CD1c-positive myeloid dendritic cell (primary cell): ENCODE results near the gene GGT6.
"Not testable (repeated sequence)": the region's sequence is repeated elsewhere in the genome, so short reads cannot be mapped to it uniquely, and the experiment has no call there.

Source experiments
- DNase-seq: peaks from one replicate; pipeline ENCODE4 v3.0.0-alpha.2; 2016; ENCODE audit errors: extremely low spot score

GGT6 gene

DNA sequence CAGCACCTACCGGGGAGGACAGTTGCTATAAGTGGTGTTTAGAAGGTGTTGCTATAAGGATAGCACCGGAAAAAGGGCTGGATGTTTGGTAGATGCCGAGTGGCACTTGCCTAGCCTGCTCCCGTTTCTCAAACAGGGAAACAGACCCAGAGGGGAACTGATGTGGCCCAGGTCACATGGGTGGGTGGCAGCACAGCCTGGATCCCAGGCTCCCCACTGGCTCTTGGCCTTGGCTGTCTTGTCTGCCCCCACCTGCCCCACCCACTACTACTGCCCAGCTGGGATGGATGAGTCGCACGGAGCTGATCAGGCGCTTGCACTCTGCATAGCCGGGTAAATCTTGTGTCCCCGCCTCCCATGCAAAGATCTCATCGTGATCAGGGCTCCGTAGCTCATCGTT is 31.2 kb upstream of the GGT6 start:
- peak; percentile 81 for DNase-seq

DNA sequence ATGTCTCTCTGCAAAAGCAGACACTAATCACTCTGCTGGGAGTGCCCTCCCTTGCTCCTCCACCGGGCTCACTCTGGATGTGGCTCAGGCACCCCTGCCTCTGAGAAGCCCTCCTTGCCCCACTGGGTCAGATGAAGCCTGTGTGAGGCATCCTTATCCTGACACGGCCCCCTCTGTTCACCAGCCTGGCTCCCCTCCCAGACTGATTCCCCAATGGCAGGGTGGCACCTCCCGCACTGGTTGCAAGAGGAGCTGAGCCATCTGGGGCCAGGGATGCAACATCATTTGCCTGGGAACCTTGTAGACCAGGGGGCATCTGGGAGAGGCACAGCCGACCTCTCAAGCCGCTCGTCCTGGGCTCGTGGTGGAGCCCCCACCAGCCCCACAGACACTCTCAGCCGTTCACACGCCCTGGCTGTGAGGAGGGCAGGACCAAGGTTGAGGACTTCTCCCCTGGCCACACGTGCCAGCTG is 30.6 kb upstream of the GGT6 start:
- no peak for DNase-seq

DNA sequence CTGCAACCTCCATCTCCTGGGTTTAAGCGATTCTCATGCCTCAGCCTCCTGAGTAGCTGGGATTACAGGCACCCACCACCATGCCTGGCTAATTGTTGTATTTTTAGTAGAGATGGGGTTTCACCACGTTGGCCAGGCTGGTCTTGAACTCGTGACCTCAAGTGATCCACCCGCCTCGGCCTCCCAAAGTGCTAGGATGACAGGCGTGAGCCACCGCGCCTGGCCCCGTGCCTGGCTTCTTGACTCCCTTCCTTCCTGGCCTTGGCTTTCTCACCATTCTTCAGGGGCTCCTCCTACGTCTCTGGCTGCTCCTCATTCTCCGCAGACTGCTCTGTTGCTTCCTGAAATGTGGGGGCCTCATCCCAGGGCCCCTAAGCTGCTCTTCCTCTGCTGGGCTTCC is 29.7 kb upstream of the GGT6 start:
- DNase-seq = not testable (repeated sequence)

DNA sequence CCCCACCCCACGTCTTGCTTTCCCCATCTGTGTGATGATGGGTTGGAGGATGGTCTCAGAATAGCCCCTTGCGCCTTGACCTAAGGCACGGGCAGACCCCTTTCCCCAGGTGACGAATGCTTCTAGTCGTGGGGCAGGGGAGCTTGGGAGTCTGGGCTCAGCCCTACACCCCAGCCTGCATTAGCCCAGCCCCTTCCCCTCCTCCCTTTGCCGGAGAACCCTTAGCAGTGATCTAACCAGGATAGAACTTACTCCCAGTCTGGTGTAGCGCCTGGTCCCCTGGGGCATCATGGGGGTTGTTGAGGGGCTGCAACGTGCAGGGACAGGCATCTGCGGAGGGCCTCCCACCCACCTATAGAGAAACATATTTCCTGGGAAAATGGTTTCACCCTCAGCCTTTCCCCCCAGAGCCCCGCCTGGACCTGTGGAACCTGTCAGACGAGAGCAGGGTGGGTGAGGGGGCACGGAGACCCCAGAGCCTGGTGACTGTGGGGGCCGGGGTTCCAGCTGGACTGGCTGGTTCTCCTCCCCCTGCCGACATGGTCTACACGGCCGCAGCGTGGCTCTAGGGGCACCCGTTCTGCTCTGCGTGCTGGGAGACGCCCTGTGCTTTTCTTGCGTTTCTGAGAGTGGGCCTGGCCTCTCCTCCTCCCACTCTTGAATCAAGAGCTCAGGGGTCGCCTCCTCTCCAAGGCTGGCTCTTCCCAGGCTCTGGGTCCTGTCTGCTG is 28.7 kb upstream of the GGT6 start:
- no peak for DNase-seq

DNA sequence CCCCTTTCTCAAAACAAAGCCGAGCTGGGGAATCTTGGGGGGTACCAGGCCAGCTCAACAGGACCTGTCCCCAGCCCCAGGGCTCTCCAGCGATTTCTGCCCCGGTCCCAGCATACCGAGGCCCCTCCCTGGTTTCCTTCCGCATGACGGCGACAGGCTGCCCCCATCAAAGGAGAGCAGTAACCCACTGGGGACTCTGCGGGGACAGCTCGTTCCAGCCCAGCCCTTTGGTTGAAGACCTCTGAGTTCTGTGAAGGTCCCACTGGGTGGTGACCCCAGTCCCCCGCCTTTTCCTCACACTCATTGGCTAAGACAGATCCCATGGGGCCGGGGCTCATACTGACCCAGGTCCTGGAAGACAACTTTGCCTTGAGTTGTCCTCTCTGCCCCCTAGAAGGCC is 28.0 kb upstream of the GGT6 start:
- DNase-seq = no peak

DNA sequence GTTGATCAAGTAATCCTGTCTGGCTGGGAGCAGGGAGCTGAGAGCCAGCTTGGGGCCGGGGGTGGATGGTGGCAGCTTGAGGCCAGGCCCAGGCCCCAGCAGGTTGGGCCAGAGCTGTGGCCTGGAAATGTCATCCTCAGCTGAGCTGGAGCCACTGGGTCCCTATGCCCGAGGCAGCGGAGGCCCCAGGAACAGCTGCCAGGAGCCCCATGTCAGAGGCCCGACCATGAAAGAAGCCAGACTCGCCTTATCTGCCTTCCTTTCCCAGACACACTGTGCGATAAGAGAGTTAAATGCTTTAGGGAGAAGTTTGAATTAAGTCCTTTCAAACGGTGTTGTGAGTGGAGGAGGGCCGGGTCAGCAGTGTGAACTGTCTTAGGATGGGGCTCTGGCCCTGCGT is 27.4 kb upstream of the GGT6 start:
- DNase-seq = no peak

DNA sequence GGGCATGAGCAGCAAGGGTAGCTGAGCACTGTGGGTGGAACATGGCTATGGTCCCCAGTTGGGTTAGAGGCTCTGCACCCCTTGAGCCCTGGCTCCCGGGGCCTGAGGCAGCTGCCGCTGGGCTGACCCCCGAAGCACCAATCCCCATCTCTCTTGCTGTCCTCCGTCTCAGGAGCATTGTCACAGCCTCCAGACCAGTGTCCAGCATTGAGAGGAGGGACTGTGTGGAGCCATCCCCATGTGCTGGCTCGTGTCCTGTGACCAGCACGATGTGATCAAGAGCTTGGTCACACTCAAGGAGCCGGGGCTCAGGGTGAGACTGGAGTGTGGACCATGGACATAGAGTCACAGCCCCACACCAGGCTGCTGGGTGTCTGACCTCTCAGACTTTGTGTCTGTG is 26.8 kb upstream of the GGT6 start:
- DNase-seq = no peak

DNA sequence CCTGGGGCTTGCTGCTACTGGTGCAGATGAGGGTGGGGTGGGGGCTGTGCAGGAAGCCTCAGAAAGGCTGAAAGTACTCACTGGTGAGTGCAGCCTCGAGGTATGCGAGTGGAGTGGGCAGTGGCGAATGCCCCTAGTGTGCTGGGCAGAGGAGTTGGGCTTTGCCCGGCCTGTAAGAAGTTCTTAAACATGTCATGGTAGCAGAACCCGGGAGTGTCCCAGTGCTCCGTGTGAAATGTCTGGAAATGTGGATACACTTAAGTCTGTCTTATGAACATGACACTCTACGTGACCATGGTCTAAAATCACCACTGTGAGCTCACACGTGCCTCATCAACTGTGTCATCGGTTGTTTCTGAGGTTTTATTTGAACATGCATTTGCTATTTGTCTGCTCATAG is 25.7 kb upstream of the GGT6 start:
- no peak for DNase-seq

DNA sequence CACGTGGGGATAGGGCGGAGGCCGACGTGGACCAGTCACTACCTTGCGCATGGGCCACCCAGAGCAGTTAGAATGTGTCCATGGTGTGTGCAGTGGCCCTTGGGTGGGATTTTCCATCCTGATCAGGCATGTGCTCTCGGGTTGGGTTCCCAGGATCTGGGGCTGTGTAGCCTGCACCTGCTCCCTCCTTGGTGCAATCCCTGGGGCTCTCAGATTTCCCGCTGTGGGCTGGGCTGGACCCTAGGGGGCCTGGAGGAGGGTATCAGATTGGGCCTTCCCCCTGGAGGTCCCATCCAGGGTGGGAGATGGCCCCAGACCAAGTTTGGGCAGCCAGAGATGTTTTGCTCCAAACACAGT is 25.2 kb upstream of the GGT6 start:
- no peak for DNase-seq

DNA sequence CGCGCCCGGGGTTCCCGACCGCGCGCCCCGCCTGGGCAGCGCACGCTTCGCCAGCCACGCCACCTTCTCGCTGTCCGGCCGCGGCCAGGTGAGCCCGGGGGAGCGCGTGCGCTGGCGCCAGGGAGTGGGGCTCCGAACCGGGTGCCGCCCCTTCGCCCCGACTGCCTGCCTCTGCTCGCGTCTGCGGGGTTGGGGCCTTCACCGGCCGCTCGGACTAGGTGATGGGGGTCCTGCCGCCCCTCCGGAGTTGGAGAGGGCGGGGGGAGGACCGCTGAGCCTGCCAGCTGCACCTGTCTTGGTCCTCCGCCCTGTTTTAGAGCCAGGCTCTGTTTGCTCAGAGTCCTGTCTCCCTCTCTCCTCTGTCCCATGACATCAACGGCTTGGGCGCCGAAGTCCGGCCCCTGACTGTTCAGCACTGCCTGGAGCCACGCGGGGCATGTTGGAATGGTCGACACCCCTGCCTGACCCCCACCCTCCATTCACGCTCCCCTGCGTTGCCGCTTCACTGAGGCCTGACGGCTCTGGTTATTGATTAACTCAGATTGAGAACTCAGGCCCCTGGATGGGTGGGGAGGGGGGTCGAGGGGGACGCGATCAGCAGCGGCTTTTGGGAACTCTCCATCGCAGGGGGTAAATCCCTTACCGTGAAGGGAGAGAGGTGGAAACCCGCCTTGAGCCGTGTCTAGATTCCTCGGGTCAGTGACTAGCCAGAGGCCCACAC is 24.7 kb upstream of the GGT6 start:
- DNase-seq = no peak

DNA sequence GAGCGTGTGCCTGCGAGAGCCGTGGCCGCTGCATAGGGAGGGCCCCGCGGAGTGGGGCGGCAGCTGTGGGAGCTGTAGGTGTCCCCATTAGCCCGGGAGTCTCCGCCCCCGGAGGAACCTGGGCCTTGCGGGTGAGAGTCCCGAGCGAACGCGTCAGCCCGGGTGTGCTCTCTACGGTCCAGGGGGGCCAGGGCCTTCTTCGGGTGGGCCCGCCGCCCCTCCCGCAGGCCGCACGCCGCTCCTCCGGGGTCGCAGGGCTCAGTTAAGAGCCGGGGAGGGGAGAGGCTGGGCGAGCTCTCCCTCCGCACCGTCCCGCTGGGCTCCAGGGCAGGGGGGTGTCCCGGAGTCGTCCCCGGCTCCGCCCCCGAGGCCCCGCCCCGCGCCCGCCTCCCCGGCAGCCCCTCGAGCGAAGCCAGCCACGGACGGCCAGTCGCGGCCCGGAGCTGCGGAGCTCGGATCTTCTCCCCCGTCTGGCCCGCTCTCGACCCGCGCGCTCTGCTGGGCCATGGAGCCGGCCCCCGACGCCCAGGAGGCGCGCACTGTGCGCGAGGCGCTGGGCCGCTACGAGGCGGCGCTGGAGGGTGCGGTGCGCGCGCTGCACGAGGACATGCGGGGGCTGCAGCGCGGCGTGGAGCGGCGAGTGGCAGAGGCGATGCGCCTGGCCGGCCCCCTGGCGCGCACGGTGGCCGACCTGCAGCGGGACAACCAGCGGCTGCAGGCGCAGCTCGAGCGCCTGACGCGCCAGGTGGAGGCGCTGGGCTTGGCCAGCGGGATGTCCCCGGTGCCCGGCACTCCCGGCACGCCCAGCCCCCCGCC is 23.9 kb upstream of the GGT6 start, which contains the start of gene SMTNL2:
TSS of gene SMTNL2 (plus strand) at position 429 of the 816 bp plus-strand sequence. CDS start at position 506, 77 bp downstream.
- DNase-seq = peak; percentile 26

DNA sequence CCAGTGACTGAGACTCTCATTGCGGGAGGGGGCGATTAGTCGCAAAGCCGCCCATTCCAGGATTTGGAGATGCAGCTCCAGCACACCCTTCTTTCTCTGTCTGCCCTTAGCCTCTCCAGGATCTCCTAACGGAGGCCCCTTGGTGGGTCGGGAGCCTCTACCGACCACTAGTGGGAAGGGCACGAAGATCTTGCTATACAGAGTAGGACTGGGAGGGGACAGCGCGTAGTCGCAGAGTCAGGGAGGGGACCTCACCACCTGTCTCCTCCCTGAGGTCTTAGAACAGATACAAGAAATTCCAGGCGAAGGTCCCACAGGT is 23.4 kb upstream of the GGT6 start:
- DNase-seq = no peak

DNA sequence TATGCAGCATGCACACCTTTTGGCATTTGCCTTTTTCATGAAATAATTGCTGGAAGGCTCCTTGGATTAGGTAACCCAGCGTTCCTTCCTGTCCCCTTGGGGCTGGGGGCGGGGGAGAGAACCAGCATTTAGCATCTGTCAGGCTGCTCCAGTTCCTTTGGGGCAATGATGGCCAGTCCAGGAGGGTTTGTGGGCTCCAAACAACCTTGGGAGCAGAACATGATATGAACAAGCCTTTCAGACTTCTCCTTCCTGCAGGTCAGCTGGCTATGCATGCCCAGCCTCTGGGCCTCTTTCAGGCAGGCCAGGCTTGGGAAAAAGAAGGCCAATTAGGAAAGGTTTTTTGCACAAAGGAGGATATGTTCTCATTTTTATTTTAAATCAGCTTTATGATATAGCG is 22.8 kb upstream of the GGT6 start:
- no peak for DNase-seq

DNA sequence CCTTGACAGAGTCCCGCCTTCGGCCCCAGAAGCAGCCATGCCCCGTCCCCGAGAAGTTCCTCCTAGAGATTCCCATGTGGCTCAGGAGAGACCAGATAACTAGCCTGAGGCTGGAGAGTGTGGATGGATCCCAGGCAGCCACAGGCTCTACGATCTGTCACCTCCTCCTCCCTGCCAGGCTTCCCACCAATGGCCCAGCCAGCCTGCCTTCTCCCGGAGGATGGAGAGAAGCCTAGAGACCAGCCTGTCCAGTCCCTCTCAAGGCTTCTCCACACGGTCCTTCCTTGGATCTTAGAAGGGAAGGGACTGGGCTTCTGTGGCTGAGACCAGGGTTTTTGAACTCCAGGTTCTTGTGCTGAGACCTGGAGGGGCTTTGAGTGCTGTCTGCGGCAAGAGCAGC is 22.3 kb upstream of the GGT6 start:
- no peak for DNase-seq

DNA sequence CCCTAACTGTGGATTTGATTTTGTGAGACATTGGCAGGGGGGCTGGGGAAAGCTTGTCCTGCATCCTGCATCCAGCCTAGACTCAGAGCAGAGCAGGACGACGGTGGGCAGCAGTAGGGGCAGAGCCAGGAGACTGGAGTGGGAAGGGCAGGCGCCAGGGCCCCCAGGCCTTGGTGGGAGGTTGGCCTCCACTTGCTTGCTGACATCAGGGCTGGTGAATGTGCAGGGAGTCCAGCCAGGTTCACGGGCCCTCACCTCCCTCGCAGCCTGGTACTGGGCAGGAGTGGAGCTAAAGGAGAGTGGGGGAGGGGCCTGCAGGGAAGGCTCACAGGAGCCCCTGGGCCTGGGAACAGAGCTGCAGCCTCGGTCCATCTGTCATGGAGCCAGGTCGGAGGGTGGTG is 21.7 kb upstream of the GGT6 start:
- DNase-seq = no peak

DNA sequence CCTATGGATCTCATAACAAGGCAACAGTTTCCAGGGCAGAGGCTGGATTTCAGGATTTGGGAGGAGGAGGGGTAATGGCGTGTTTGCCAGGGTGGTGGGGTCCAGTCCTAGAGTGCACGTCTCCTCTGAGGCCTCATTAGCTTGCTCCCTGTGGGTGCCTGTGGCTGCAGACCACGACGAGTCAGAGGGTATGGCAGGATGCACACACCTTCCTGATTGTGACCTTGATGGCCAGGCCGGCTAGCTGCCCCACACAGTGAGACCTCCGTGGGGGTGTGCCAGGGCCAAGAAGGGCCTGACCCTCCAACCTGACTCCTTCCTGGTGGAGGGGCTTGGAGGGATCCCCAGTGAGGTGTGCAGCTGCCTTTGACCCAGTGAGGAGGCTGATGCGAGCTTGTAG is 19.9 kb upstream of the GGT6 start:
- no peak for DNase-seq

DNA sequence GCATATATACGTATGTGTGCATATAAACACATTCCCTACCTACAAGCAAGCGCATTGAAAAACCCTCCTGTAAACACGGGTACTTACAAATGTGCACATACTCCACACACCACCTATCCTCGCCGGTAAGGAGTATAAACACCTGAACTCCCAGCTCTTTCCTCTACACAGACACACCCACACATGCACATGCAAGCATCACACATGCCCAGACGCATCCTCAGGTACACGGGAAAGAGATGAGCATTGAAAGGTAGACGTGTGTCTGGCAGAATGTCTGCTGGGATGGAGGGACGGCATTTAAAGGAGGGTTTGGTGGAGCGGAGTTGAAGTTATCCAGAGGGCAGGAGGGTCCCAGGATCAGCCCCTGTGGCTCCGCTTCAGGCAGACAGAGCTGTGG is 19.3 kb upstream of the GGT6 start:
- no peak for DNase-seq

DNA sequence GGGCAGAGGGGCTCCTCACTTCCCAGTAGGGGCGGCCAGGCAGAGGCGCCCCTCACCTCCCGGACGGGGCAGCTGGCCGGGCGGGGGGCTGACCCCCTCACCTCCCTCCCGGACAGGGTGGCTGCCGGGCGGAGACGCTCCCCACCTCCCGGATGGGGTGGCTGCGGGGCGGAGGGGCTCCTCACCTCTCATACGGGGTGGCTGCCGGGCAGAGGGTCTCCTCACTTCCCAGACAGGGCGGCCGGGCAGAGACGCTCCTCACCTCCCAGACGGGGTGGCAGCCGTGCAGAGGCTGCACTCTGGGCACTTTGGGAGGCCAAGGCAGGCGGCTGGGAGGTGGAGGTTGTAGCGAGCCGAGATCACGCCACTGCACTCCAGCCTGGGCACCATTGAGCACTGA is 18.0 kb upstream of the GGT6 start:
- DNase-seq = not testable (repeated sequence)

DNA sequence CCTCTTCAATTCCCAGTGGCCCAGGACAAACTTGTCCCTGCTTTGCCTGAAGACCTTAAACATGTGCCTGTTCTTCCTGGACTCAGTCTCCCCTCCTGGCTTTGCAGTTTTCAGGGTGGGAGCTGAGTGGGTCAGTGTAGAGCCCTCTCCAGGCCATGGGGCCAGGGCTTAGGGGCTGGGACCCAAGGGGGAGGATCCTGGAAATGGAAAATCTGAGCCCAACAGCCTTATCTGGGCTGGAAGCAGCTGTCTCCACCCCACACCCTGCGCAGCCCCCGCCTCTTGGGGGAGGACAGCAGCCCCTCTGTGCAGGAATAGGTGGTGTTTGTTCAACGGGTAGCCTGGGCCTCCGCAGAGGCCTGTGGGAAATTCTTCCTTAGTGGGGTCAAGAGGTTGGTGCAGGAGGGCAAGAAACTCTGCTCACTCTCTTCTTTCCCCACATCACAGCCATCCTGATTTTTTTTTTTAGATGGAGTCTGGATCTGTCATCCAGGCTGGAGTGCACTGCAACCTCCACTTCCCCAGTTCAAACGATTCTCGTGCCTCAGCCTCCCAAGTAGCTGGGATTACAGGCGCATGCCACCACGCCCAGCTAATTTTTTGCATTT is 17.1 kb upstream of the GGT6 start:
- no peak for DNase-seq

DNA sequence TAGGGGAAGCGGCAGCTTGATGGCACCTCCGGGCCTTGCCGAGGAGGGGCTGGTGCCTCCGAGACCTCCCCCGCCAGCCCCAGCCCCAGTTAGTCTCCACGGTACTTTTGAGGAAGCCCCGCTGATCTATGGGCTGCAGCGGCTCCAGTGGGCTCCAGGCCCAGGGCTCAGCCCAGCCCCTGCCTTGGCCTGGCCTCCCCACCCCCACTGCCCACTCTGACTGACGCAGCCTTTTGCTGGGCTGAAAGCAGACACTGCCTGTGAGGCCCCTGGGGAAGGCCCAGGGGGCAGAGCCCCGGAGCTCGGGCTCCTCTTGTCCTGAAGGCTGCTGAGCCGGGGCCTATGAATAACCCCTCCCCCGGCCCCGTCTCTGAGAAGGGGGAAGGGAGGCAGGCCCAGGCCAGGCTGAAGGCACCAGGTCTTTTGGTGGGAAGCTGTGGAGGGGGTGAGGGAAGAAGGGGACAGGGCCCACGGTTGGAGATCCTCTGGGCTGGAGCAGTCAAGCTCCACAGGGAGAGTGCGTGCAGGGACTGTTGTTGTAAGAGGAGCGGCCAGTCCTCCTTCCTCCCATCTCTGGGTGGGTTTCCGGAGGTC is 16.4 kb upstream of the GGT6 start:
- DNase-seq = no peak

DNA sequence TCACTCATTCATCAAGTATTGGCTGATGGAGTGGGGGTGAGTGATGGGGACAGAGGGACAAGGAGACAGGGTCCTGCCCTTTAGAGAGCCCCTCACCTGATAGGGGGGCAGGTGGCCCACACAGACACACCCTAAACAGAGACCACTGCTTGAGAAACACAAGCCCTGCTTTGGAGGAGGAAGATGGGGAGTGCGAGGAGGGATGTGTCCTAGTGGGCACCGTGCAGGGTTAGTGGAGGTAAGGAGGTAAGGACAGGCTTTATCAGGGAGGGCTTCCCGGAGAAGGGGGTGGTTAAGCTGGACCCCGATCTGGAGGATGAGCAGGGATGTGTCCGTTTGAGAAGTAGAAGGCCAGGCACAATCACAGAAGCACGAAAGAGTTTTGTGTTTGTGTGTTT is 15.8 kb upstream of the GGT6 start:
- no peak for DNase-seq

DNA sequence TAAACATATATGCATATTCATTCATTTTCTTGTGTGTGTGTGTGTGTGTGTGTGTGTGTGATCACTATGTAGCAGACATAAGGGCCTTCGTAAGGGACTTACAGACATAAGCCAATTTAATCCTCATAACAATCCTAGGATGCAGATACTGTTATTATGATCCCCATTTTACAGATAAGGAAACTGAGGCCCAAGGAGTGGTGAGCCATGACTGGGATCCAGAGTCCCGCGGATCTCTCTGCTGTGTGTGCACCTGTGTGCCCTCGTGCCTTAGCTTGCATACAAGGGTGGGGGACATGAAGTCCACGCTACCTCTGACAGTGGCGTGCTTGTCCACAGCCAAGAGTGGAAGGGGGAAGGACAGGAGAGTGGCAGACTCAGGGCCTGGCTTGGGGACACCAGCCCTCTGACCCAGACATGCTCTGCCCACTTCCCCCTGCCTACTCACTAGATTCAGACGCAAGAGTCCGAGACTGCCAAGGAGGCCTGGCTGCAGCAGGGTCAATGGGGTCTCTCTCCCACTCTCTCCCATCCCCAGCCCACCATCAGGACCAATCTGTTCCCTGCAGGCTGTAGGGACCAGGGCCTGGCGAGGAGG is 14.2 kb upstream of the GGT6 start:
- DNase-seq = no peak
